Activated naive CD8-positive, alpha-beta T cell treated with anti-CD3 and anti-CD28 coated beads for 36 hours (primary cell): ENCODE data around the gene ZNF513. TPM values are rescaled to one million over a fixed set of nuclear protein-coding genes. Genes with fewer than 3 reads are reported as not detected.
"Not testable (repeated sequence)": the region's sequence is repeated elsewhere in the genome, so short reads cannot be mapped to it uniquely, and the experiment has no call there.

Experiments
- DNase-seq: peaks from one replicate; pipeline ENCODE4 v3.0.0; 2021
- H3K27ac Mint-ChIP-seq: one replicate; pipeline ENCODE4 v1.8.0; 2022; ENCODE audit warnings: mild to moderate bottlenecking, moderate library complexity, mixed read lengths
- H3K27me3 Mint-ChIP-seq: one replicate; pipeline ENCODE4 v1.8.0; 2022; ENCODE audit warnings: mild to moderate bottlenecking, mixed read lengths
- H3K36me3 Mint-ChIP-seq: one replicate; pipeline ENCODE4 v1.8.0; 2021; ENCODE audit warnings: mild to moderate bottlenecking, mixed read lengths
- H3K4me1 Mint-ChIP-seq: one replicate; pipeline ENCODE4 v1.8.0; 2021; ENCODE audit warnings: mixed read lengths
- H3K4me3 Mint-ChIP-seq: one replicate; pipeline ENCODE4 v1.8.0; 2022; ENCODE audit warnings: mild to moderate bottlenecking, moderate library complexity, mixed read lengths
- H3K9me3 Mint-ChIP-seq: one replicate; pipeline ENCODE4 v1.8.0; 2022; ENCODE audit warnings: mixed read lengths
- total RNA-seq, 2 experiments: library from RNA; stranded (reverse); gene quantifications; one replicate each; pipeline ENCODE4 v1.2.3, GENCODE V29; 2021

ZNF513 gene
- total RNA-seq, 2 experiments from 2014 or later, result 8.3 to 9.9 TPM

DNA sequence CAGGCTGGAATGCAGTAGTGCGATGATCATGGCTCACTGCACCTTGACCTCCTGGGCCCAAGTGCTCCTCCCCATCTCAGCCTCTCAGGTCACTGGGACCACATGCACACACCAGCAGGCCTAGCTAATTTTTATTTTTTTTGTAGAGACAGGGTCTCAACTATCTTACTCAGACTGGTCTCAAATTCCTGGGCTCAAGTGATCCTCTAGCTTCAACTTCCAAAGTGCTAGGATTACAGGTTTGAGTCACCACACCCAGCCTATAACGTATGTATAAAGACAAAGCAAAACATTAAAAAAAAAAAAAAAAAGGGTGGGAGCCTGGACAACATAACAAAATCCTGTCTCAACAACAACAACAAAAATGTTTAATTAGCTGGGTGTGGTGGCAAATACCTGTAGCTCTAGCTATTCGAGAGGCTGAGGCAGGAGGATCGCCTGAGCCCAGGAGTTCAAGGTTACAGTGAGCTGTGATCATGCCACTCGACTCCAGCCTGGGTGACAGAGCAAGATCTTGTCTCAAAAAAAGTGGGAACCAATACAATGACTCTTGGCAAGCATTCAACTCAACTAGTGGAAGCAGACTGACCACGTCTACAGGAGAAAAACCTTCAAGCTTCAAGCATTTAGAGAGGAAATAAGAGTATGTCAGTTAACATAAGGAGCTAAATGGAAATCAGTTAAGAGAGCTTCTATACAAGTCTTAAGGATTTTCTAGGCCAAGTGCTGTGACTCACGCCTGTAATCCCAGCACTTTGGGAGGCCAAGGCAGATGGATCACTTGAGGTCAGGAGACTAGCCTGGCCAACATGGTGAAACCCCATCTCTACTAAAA lies 26.6 kb downstream of the ZNF513 start:
- Mint-ChIP-seq H3K27me3 (no peaks in the 10 kb centered on the region), H3K27ac (peak overlapping the region; percentile 12), H3K4me3 (peak overlapping the region; percentile 59), H3K4me1 (peaks cover 52% of the 10 kb centered on the region), H3K9me3 (peaks cover 2% of the 10 kb centered on the region), H3K36me3 (peaks cover 28% of the 10 kb centered on the region)
- DNase-seq, result no peak

DNA sequence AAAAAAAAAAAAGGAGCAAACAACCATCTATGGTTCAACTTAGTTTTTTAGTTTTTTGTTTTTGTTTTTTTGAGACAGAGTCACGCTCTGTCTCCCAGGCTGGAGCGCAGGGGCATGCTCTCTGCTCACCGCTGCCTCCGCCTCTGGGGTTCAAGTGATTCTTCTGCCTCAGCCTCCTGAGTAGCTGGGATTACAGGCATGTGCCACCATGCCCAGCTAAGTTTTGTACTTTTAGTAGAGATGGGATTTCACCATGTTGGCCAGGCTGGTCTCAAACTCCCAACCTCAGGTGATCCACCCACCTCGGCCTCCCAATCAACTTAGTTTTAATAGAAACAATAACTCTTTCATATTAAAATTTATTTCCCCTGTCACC lies 27.2 kb downstream of the ZNF513 start:
- not testable (repeated sequence) for H3K27ac Mint-ChIP-seq, H3K27me3 Mint-ChIP-seq, H3K9me3 Mint-ChIP-seq, DNase-seq, H3K4me3 Mint-ChIP-seq
- H3K4me1 Mint-ChIP-seq, result peaks cover 49% of the 10 kb centered on the region
- peaks cover 24% of the 10 kb centered on the region for H3K36me3 Mint-ChIP-seq

DNA sequence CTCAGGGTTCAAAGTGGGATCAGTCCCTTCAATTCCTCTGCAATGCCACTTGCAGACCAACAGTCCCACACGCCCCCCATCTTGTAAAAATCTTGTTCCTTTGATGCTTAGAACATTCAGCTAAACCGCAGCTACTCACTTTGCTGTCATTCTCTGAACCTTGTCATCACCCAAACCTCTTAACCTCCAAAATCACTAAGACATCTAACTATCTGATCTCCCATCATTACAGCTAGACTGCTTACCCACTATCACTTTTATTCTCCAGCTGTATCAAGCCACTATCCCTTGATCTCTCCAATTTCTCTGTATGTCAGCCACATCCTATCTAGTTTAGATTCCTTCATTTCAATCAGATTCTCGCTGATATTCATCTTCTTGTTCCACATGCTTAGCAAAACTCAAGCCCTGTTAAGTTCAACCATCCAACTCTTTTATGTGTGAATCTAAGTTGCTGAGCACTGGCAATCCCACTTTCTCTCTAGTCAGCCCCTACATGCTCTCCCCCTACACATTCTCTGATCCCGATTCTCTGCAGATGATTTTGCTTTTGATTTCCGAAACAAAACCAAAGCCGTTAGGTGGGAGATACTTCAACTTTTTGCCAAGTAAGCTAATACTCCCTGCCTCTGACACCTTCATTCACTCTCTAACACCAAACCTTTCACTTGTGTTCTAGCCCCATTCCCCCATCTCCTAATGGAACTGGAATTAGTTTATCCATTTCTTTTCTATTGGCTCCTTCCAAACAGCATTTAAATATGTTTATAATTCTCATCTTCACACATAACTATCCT lies 28.5 kb downstream of the ZNF513 start:
- Mint-ChIP-seq H3K4me3 (peak overlapping the region; percentile 5), H3K27me3 (no peaks in the 10 kb centered on the region), H3K36me3 (peaks cover 16% of the 10 kb centered on the region), H3K4me1 (peaks cover 52% of the 10 kb centered on the region), H3K9me3 (no peaks in the 10 kb centered on the region), H3K27ac (peak overlapping the region; percentile 46)
- no peak for DNase-seq

DNA sequence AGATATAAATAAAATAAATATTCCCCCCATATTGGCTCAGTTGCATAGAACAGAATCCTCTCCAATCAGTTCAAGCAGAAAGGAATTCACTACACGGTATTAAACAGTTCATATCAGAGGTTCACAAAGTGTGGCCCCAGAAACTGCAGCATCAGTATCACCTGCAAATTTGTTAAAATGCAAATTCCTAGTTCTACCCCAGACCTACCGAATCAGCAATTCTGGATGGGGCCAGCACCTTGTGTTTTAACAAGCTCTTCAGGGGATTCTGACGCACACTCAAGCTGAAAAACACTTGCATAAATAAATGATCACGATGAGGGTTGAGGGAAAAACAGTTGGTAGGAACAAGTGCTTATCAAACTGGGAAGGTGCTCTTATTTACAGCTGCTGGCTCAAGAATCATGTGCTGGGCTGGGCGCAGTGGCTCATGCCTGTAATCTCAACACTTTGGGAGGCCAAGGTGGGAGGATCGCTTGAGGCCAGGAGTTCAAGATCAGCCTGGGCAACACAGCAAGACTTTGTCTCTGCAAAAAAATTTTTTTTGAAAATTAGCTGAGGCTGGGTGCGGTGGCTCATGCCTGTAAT lies 30.3 kb downstream of the ZNF513 start:
- Mint-ChIP-seq H3K4me1 (peaks cover 50% of the 10 kb centered on the region), H3K4me3 (no peak overlapping the region), H3K9me3 (no peaks in the 10 kb centered on the region), H3K27me3 (no peaks in the 10 kb centered on the region), H3K36me3 (peaks cover 15% of the 10 kb centered on the region), H3K27ac (peak overlapping the region; percentile 4)
- no peak for DNase-seq

DNA sequence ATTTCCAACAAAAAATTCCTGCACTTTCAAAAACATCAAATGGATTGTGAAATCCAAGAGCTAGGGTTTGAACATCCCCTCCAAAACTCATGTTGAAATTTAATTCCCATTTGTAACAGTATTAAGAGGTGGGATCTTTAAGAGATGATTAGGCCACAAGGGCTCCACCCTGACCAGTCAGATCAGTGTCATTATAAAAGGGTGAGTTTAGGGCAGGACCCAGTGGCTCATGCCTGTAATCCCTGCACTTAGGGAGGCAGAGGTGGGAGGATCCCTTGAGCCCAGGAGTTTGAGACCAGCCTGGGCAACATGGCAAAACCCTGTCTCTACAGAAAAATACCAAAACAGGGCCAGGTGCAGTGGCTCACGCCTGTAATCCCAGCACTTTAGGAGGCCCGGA lies 32.9 kb downstream of the ZNF513 start:
- no peak for DNase-seq
- Mint-ChIP-seq H3K4me1 (peaks cover 27% of the 10 kb centered on the region), H3K9me3 (no peaks in the 10 kb centered on the region), H3K27ac (no peak overlapping the region), H3K4me3 (no peak overlapping the region), H3K36me3 (peaks cover 10% of the 10 kb centered on the region), H3K27me3 (no peaks in the 10 kb centered on the region)

DNA sequence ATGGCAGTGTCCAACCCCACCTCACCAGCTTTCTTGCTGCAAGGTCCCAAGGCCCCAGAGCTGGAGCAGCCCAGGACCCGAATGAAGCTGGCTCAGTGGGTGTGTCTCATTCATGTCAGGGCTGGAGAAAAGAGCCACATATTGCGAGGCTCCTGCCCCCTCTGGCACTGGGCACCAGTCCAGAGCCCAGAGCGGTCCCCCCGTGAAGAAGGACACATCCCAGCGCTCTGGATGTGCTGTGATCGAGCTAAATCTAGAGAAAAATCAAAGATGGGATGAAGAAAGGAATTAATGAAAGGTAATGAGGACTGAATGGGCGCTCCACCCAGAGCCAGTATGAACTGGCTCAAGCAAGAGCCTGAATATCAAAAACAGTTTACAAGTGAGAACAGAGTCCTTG lies 44.4 kb downstream of the ZNF513 start:
- Mint-ChIP-seq H3K9me3 (no peaks in the 10 kb centered on the region), H3K36me3 (peaks cover 21% of the 10 kb centered on the region), H3K4me3 (no peak overlapping the region), H3K27ac (no peak overlapping the region), H3K27me3 (no peaks in the 10 kb centered on the region), H3K4me1 (no peaks in the 10 kb centered on the region)
- DNase-seq, result no peak

DNA sequence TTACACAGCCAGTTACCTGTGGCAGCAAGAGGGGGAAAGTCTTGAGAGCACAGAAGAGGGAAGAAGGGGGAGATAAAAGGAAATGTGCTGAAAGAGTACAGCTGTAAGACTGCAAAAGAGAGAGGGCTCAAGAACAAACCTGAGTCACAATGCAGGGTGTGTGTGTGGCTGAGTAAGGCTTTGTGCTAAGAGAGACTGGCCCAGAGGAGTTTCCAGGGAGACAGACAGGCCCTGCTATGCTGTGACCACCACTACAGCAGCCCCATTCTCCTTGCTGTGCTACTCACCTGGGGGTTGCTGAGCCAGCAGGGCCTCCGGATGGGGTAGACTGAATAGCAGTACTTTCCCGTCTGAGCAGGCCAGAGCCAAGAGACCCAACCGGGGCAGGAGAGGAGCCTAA lies 45.2 kb downstream of the ZNF513 start:
- H3K27me3 Mint-ChIP-seq, result no peaks in the 10 kb centered on the region
- H3K4me3 Mint-ChIP-seq, result no peak overlapping the region
- H3K4me1 Mint-ChIP-seq, result no peaks in the 10 kb centered on the region
- DNase-seq, result no peak
- H3K27ac Mint-ChIP-seq, result no peak overlapping the region
- H3K36me3 Mint-ChIP-seq, result peaks cover 17% of the 10 kb centered on the region
- H3K9me3 Mint-ChIP-seq, result no peaks in the 10 kb centered on the region

Other genes with a start within 250 kb of the ZNF513 start
- gene PREB, start 246.1 kb downstream of the ZNF513 start, total RNA-seq, result 10 to 100 TPM; 62.1 to 63.3 TPM
- not detected for gene PRR30, start 241.3 kb downstream of the ZNF513 start, total RNA-seq
- not detected for gene TCF23, start 231.7 kb downstream of the ZNF513 start, total RNA-seq
- gene ATRAID, start 168.7 kb downstream of the ZNF513 start, total RNA-seq, result 10 to 100 TPM; 75.4 to 77.4 TPM
- 10 to 100 TPM; 74.2 to 81.9 TPM for gene SLC5A6, start 168.5 kb downstream of the ZNF513 start, total RNA-seq
- gene CAD, start 163.4 kb downstream of the ZNF513 start, total RNA-seq, result 100 to 1,000 TPM; 134 TPM
- under 1 TPM; 0.14 to 0.22 TPM for gene SLC30A3, start 117.7 kb downstream of the ZNF513 start, total RNA-seq
- not detected for gene DNAJC5G, start 105.3 kb downstream of the ZNF513 start, total RNA-seq
- under 1 TPM; 0.24 to 0.33 TPM for gene TRIM54, start 98.3 kb downstream of the ZNF513 start, total RNA-seq
- gene UCN, start 72.3 kb downstream of the ZNF513 start, total RNA-seq, result 1 to 10 TPM; 1.3 to 1.6 TPM
- 10 to 100 TPM; 84.4 to 87.8 TPM for gene MPV17, start 57.6 kb downstream of the ZNF513 start, total RNA-seq
- gene GTF3C2, start 24.0 kb downstream of the ZNF513 start, total RNA-seq, result 10 to 100 TPM; 77.4 to 83.9 TPM
- 10 to 100 TPM; 41.2 to 43.6 TPM for gene EIF2B4, start 10.4 kb downstream of the ZNF513 start, total RNA-seq
- 10 to 100 TPM; 88.1 to 96.0 TPM for gene SNX17, start 10.1 kb downstream of the ZNF513 start, total RNA-seq
- gene PPM1G, start 28.9 kb upstream of the ZNF513 start, total RNA-seq, result 100 to 1,000 TPM; 172 to 176 TPM
- gene NRBP1, start 47.9 kb upstream of the ZNF513 start, total RNA-seq, result 10 to 100 TPM; 57.0 to 62.5 TPM
- gene KRTCAP3, start 61.6 kb upstream of the ZNF513 start, total RNA-seq, result 1 to 10 TPM; 7.4 to 9.9 TPM
- 1 to 10 TPM; 7.1 to 8.1 TPM for gene IFT172, start 109.0 kb upstream of the ZNF513 start, total RNA-seq
- gene FNDC4, start 114.5 kb upstream of the ZNF513 start, total RNA-seq, result not detected
- not detected for gene GCKR, start 116.1 kb upstream of the ZNF513 start, total RNA-seq
- 10 to 100 TPM; 21.0 to 25.2 TPM for gene ZNF512, start 202.3 kb upstream of the ZNF513 start, total RNA-seq
- gene CCDC121, start 248.3 kb upstream of the ZNF513 start, total RNA-seq, result under 1 TPM; 0.60 to 0.68 TPM
- 10 to 100 TPM; 49.9 to 50.6 TPM for gene GPN1, start 248.3 kb upstream of the ZNF513 start, total RNA-seq